H1 (cell line): ENCODE results near the gene LSM7. TPM values are rescaled to one million over a fixed set of nuclear protein-coding genes. Genes with fewer than 3 reads are reported as not detected.

Experiments used
- CTCF ChIA-PET: fragments of 300-600 bp; sonication (Branson Sonifier 250); formaldehyde crosslinking; loops from one replicate; lab custom pipeline; 2021; ENCODE audit not compliant: partially characterized antibody; lab: Charles Lee
- POLR2A ChIA-PET: fragments of 300-600 bp; sonication (Branson Sonifier 250); formaldehyde crosslinking; loops from one replicate; lab custom pipeline; 2021; ENCODE audit warnings: inconsistent platforms; ENCODE audit not compliant: partially characterized antibody; lab: Charles Lee
- DNase-seq, 2 experiments: peaks; one replicate each; pipeline versions ENCODE4 v3.0.0 to v3.0.0-alpha.2; 2010 to 2022; ENCODE audit warnings: low spot score in 2 of 2, low read depth in 1 of 2, mixed read lengths in 1 of 2
- FAIRE-seq: peaks from 2 replicates; lab custom pipeline; 2011; peaks lifted over from hg19 to GRCh38; lab: Jason Lieb, UNC
- H2AFZ ChIP-seq: 2 replicates; pipeline ENCODE4 v1.8.1; 2012; ENCODE audit warnings: low read length, inconsistent platforms
- H2AK5ac ChIP-seq: 2 replicates; pipeline ENCODE4 v1.6.1; 2013; ENCODE audit warnings: low read depth, low read length
- H2BK120ac ChIP-seq: replicated peaks from 2 replicates; pipeline ENCODE3; 2013; ENCODE audit warnings: low read depth, low read length, inconsistent platforms
- H2BK12ac ChIP-seq: 2 replicates; pipeline ENCODE4 v1.6.1; 2013; ENCODE audit warnings: low read depth, low read length
- H2BK15ac ChIP-seq: 2 replicates; pipeline ENCODE4 v1.6.1; 2013; ENCODE audit warnings: low read length
- H2BK20ac ChIP-seq: 2 replicates; pipeline ENCODE4 v1.6.1; 2013; ENCODE audit warnings: low read length
- H2BK5ac ChIP-seq: 2 replicates; pipeline ENCODE4 v1.6.1; 2013; ENCODE audit warnings: low read depth, low read length
- H3K14ac ChIP-seq: 2 replicates; pipeline ENCODE4 v1.6.1; 2013; ENCODE audit warnings: inconsistent platforms; ENCODE audit not compliant: insufficient read length
- H3K18ac ChIP-seq: 2 replicates; pipeline ENCODE4 v1.6.1; 2013; ENCODE audit warnings: low read length; ENCODE audit errors: extremely low read depth
- H3K23ac ChIP-seq: 2 replicates; pipeline ENCODE4 v1.6.1; 2013; ENCODE audit warnings: inconsistent platforms; ENCODE audit not compliant: insufficient read length
- H3K23me2 ChIP-seq: 2 replicates; pipeline ENCODE4 v1.6.1; 2013; ENCODE audit warnings: low read depth, low read length
- H3K27ac ChIP-seq: 2 replicates; pipeline ENCODE4 v1.6.1; 2011; ENCODE audit warnings: low read depth, low read length, inconsistent platforms
- H3K27me3 ChIP-seq, 4 experiments: replicated peaks in 1 of 4; 1 replicate in 1 of 4; 2 replicates in 3 of 4; pipeline versions ENCODE4 v1.6.1 to v1.8.1; 2011 to 2013; ENCODE audit warnings: low read length in 3 of 4, mild to moderate bottlenecking in 3 of 4, inconsistent platforms in 2 of 4, mixed read lengths in 2 of 4, moderate library complexity in 1 of 4; ENCODE audit not compliant: control insufficient read depth in 3 of 4, insufficient read depth in 3 of 4; ENCODE audit errors: extremely low read depth in 1 of 4
- H3K36me3 ChIP-seq, 4 experiments: 2 replicates each; pipeline versions ENCODE4 v1.6.1 to v1.8.1; 2011 to 2013; ENCODE audit warnings: mild to moderate bottlenecking in 4 of 4, low read length in 3 of 4, moderate library complexity in 2 of 4, control low read depth in 1 of 4, inconsistent platforms in 1 of 4; ENCODE audit not compliant: insufficient read depth in 4 of 4, control insufficient read depth in 2 of 4
- H3K4ac ChIP-seq: replicated peaks from 2 replicates; pipeline ENCODE3; 2013; ENCODE audit warnings: low read length, low read depth, mixed read lengths, inconsistent platforms; ENCODE audit not compliant: insufficient read length
- H3K4me1 ChIP-seq, 4 experiments: replicated peaks in 1 of 4; 1 replicate in 1 of 4; 2 replicates in 3 of 4; pipeline versions ENCODE4 v1.6.1 to v1.8.1; 2011 to 2013; ENCODE audit warnings: low read length in 3 of 4, inconsistent platforms in 2 of 4, mixed read lengths in 1 of 4; ENCODE audit not compliant: insufficient read depth in 4 of 4, control insufficient read depth in 3 of 4
- H3K4me2 ChIP-seq, 2 experiments: 2 replicates each; pipeline versions ENCODE4 v1.6.1 to v1.8.1; 2011 to 2013; ENCODE audit warnings: low read depth in 2 of 2, low read length in 2 of 2, control low read depth in 1 of 2, inconsistent platforms in 1 of 2, mild to moderate bottlenecking in 1 of 2; ENCODE audit not compliant: insufficient read depth in 1 of 2
- H3K4me3 ChIP-seq, 4 experiments: fragments of 200-600, 300-600 bp in 1 of 4; sonication (generic), shearing (Covaris generic), sonication (Bioruptor Twin) in 1 of 4; 2 replicates each; pipeline versions ENCODE4 v1.5.1 to v1.8.1; 2011 to 2016; ENCODE audit warnings: low read length in 4 of 4, low read depth in 3 of 4, control low read depth in 2 of 4, inconsistent platforms in 2 of 4, mild to moderate bottlenecking in 2 of 4, mixed read lengths in 1 of 4, moderate library complexity in 1 of 4; ENCODE audit not compliant: insufficient read depth in 2 of 4; ENCODE audit errors: extremely low read depth in 1 of 4
- H3K56ac ChIP-seq: replicated peaks from 2 replicates; pipeline ENCODE3; 2013; ENCODE audit warnings: low read depth, mild to moderate bottlenecking, mixed read lengths, low read length, inconsistent platforms; ENCODE audit not compliant: insufficient read length
- H3K79me1 ChIP-seq: 2 replicates; pipeline ENCODE4 v1.6.1; 2013; ENCODE audit warnings: low read depth, low read length, control low read depth
- H3K79me2 ChIP-seq, 2 experiments: 2 replicates each; pipeline versions ENCODE4 v1.6.1 to v1.8.1; 2012 to 2013; ENCODE audit warnings: low read length in 2 of 2, mild to moderate bottlenecking in 2 of 2, inconsistent platforms in 1 of 2; ENCODE audit not compliant: insufficient read depth in 2 of 2, control insufficient read depth in 1 of 2
- H3K9ac ChIP-seq, 4 experiments: replicated peaks in 1 of 4; 1 replicate in 1 of 4; 2 replicates in 3 of 4; pipeline versions ENCODE4 v1.6.1 to v1.8.1; 2011 to 2013; ENCODE audit warnings: low read depth in 3 of 4, low read length in 3 of 4, control low read depth in 2 of 4, mild to moderate bottlenecking in 2 of 4, moderate library complexity in 2 of 4, inconsistent platforms in 1 of 4; ENCODE audit errors: extremely low read depth in 1 of 4
- H3K9me3 ChIP-seq, 2 experiments: 2 replicates each; pipeline versions ENCODE4 v1.6.1 to v1.8.1; 2012 to 2013; ENCODE audit warnings: mild to moderate bottlenecking in 2 of 2, moderate library complexity in 2 of 2, control low read depth in 1 of 2, inconsistent platforms in 1 of 2, low read depth in 1 of 2, low read length in 1 of 2, mixed read lengths in 1 of 2; ENCODE audit not compliant: insufficient read depth in 2 of 2
- H4K20me1 ChIP-seq, 2 experiments: replicated peaks in 1 of 2; 2 replicates each; pipeline versions ENCODE3 to v1.8.1; 2011 to 2013; ENCODE audit warnings: inconsistent platforms in 2 of 2, low read length in 2 of 2, mild to moderate bottlenecking in 1 of 2; ENCODE audit not compliant: insufficient read depth in 2 of 2, control insufficient read depth in 1 of 2
- H4K5ac ChIP-seq: 2 replicates; pipeline ENCODE4 v1.6.1; 2013; ENCODE audit warnings: low read length, low read depth, mixed read lengths, inconsistent platforms; ENCODE audit not compliant: insufficient read length
- H4K8ac ChIP-seq: 2 replicates; pipeline ENCODE4 v1.8.0; 2013; ENCODE audit warnings: mild to moderate bottlenecking, moderate library complexity, low read length, inconsistent platforms; ENCODE audit not compliant: insufficient read depth; ENCODE audit errors: extremely low read depth
- H4K91ac ChIP-seq: replicated peaks from 2 replicates; pipeline ENCODE3; 2013; ENCODE audit warnings: low read length, mixed read lengths, inconsistent platforms; ENCODE audit not compliant: insufficient read length
- ASH2L ChIP-seq: fragments of 200-600, 300-600 bp; sonication (generic); IDR thresholded peaks from one replicate; pipeline ENCODE4 v1.7.1; 2017; ENCODE audit warnings: low read length
- ATF2 ChIP-seq: IDR thresholded peaks from 2 replicates; pipeline ENCODE4 v1.6.1; 2012; ENCODE audit warnings: low read length, inconsistent platforms
- CTCF ChIP-seq, 3 experiments: IDR thresholded peaks; 1 replicate in 2 of 3; 2 replicates in 1 of 3; pipeline versions ENCODE4 v1.5.1 to v1.6.1; 2011; ENCODE audit warnings: low read length in 3 of 3, mild to moderate bottlenecking in 3 of 3, inconsistent platforms in 2 of 3, low read depth in 1 of 3, moderate library complexity in 1 of 3; ENCODE audit not compliant: insufficient read depth in 1 of 3; ENCODE audit errors: control extremely low read depth in 1 of 3
- KDM4A ChIP-seq: IDR thresholded peaks from one replicate; pipeline ENCODE4 v1.7.1; 2012; ENCODE audit warnings: low read depth, mild to moderate bottlenecking, moderate library complexity, low read length, inconsistent platforms; ENCODE audit not compliant: severe bottlenecking
- WGBS, 2 experiments: shearing (Covaris generic) in 1 of 2; methylation state at CpG; one replicate each; pipeline versions ENCODE4 v1.1.6 to v1.1.7; 2013 to 2015; ENCODE audit warnings: low lambda C conversion rate in 2 of 2, mixed read lengths in 2 of 2, inconsistent platforms in 1 of 2, low coverage in 1 of 2, missing lambda C conversion rate in 1 of 2; ENCODE audit not compliant: insufficient replicate concordance in 2 of 2, insufficient coverage in 1 of 2, insufficient read length in 1 of 2; ENCODE audit errors: extremely low coverage in 1 of 2, missing lambda C conversion rate in 1 of 2; 5-methylcytosine and 5-hydroxymethylcytosine counted together
- polyA plus RNA-seq, 7 experiments: library from polyadenylated mRNA; depleted of rRNA in 3 of 7; stranded (reverse) in 5 of 7; unstranded in 2 of 7; fragments of >200 nt in 5 of 7; fragments of 200-250 nt in 2 of 7; gene quantifications; 1 replicate in 5 of 7; 2 replicates in 1 of 7; 4 replicates in 1 of 7; pipeline versions ENCODE4 v1.2.1 to v1.2.3, GENCODE V29; 2011 to 2013; ENCODE audit warnings: missing spikeins in 2 of 7, mixed read lengths in 2 of 7
- total RNA-seq: library from RNA; stranded (reverse); fragmentation: NEBNext Ultra II Directional; extraction: Animal tissue kit (Norgen Biotek cat#: 25700); gene quantifications from 2 replicates; pipeline ENCODE4 v1.2.1, GENCODE V29; 2021

LSM7 gene
- total and polyA plus RNA-seq, 2 of the 8 experiments (the other 6 are each of a cell fraction or from before 2014, with no cell fraction given) = 228 to 1,335 TPM

GRCh38 chr19:2359992-2360685 lies 31.8 kb upstream of the LSM7 start, which contains the start of gene TMPRSS9:
Gene TMPRSS9, plus strand, starts transcription at chr19:2360265. Its CDS starts 29,521 bp downstream, at chr19:2389786.
- peaks cover 0 to 8% (median 3%) of the 10 kb centered on the region in 4 experiments; a peak in 5 of 7 replicates for H3K27me3 ChIP-seq
- FAIRE-seq = no peak
- no peak within 1 kb of the TSS; the same call in 1 of the 2 replicates for H2BK15ac ChIP-seq
- peak within 1 kb of the TSS; percentile 46 for H4K8ac ChIP-seq
- DNase-seq = no peak
- no peak within 1 kb of the TSS for H2BK120ac ChIP-seq
- 0 out of 2 replicates have a peak within 1 kb of the TSS, but pooled peaks have one; percentile 86 for H2BK20ac ChIP-seq
- 0 out of 2 replicates have a peak within 1 kb of the TSS, but pooled peaks have one; percentile 13 for H2AFZ ChIP-seq
- peak within 1 kb of the TSS; percentile 80; the same call in 1 of the 2 replicates for H2BK12ac ChIP-seq
- peaks cover 0 to 4% (median 0%) of the 10 kb centered on the region in 4 experiments; a peak in 1 of 7 replicates for H3K4me1 ChIP-seq
- no peak within 1 kb of the TSS for H3K9ac ChIP-seq
- no peak within 1 kb of the TSS for H4K5ac ChIP-seq
- WGBS, 2 experiments = 82% methylated on average over 17 of the region's 44 CpGs; no CpG with 5 or more reads in 1 of the 2 experiments
- no peaks in the 10 kb centered on the region for H3K9me3 ChIP-seq
- H3K23me2 ChIP-seq = peaks cover 29% of the 10 kb centered on the region
- TF ChIP-seq ASH2L (no peak), ATF2 (no peak), CTCF (IDR thresholded peaks at IDR 0.05; ENCODE audit: control extremely low read depth in 1 of 3, insufficient read depth in 1 of 3, low read depth in 1 of 3, low read length in 3 of 3) (no peak), KDM4A (no peak)
- peak within 1 kb of the TSS; percentile 33 to 42; a peak in 3 of 4 replicates for H3K4me2 ChIP-seq
- H3K18ac ChIP-seq = peak within 1 kb of the TSS; percentile 32
- CTCF ChIA-PET = interaction anchor here (1.2 kb wide), 1 partner anchor 88 kb away, joined by 3 read pairs; no protein-coding TSS in a partner anchor
- POLR2A ChIA-PET = interaction anchor here (1.1 to 1.2 kb wide), 2 partner anchors 26 to 88 kb away, joined by 3 read pairs; no protein-coding TSS in a partner anchor
- no peak within 1 kb of the TSS for H3K27ac ChIP-seq
- peak within 1 kb of the TSS; percentile 93 for H2AK5ac ChIP-seq
- H4K20me1 ChIP-seq = peaks cover 0 to 14% of the 10 kb centered on the region in 2 experiments
- peak within 1 kb of the TSS; percentile 44; the same call in 1 of the 2 replicates for H2BK5ac ChIP-seq
- H3K79me1 ChIP-seq = no peaks in the 10 kb centered on the region
- no peaks in the 10 kb centered on the region for H3K79me2 ChIP-seq
- H3K56ac ChIP-seq = no peak within 1 kb of the TSS
- H3K36me3 ChIP-seq = no peaks in the 10 kb centered on the region
- H3K4ac ChIP-seq = no peak within 1 kb of the TSS
- H3K14ac ChIP-seq = no peak within 1 kb of the TSS
- peak within 1 kb of the TSS; percentile 15 for H4K91ac ChIP-seq
- H3K4me3 ChIP-seq = peak within 1 kb of the TSS in 2 of 4 experiments; percentile 4 to 41; a peak in 1 of 8 replicates
- H3K23ac ChIP-seq = no peak within 1 kb of the TSS
